HEK293T (cell line): ENCODE results near the gene KRR1.

Source experiments
- BHLHE40 ChIP-seq: fragments of 450-650 bp; IDR thresholded peaks from 2 replicates; pipeline ENCODE4 v1.6.1; 2016; ENCODE audit warnings: mild to moderate bottlenecking, moderate library complexity, borderline replicate concordance
- FOXA1 ChIP-seq: fragments of 450-650 bp; IDR thresholded peaks from 2 replicates; pipeline ENCODE4 v1.6.1; 2016; ENCODE audit warnings: mild to moderate bottlenecking
- FOXK2 ChIP-seq: fragments of 450-650 bp; IDR thresholded peaks from 2 replicates; pipeline ENCODE4 v1.6.1; 2016; ENCODE audit warnings: mild to moderate bottlenecking
- FOXM1 ChIP-seq: fragments of 450-650 bp; IDR thresholded peaks from 2 replicates; pipeline ENCODE4 v1.6.1; 2017; ENCODE audit warnings: mild to moderate bottlenecking, borderline replicate concordance
- HDGF ChIP-seq: fragments of 450-650 bp; IDR thresholded peaks from 2 replicates; pipeline ENCODE4 v1.6.1; 2017; ENCODE audit warnings: antibody characterized with exemption, borderline replicate concordance
- L3MBTL2 ChIP-seq: fragments of 450-650 bp; conservative IDR thresholded peaks from 2 replicates; pipeline ENCODE4 v1.6.1; 2016; ENCODE audit warnings: mild to moderate bottlenecking
- NFRKB ChIP-seq: fragments of 450-650 bp; IDR thresholded peaks from 2 replicates; pipeline ENCODE4 v1.6.1; 2016; ENCODE audit warnings: mild to moderate bottlenecking, moderate library complexity
- PKNOX1 ChIP-seq: fragments of 450-650 bp; IDR thresholded peaks from 2 replicates; pipeline ENCODE4 v1.6.1; 2016
- SP1 ChIP-seq: fragments of 450-650 bp; IDR thresholded peaks from 2 replicates; pipeline ENCODE4 v1.6.1; 2017
- SUZ12 ChIP-seq: fragments of 450-650 bp; IDR thresholded peaks from 2 replicates; pipeline ENCODE4 v1.6.1; 2016; ENCODE audit warnings: mild to moderate bottlenecking
- ZNF384 ChIP-seq: fragments of 450-650 bp; IDR thresholded peaks from 2 replicates; pipeline ENCODE4 v1.6.1; 2016

GRCh38 chr12:75528272-75528671 is 16.9 kb upstream of the KRR1 start:
- TF ChIP-seq HDGF (no peak), FOXM1 (no peak), L3MBTL2 (no peak), FOXK2 (no peak), BHLHE40 (no peak), ZNF384 (no peak), NFRKB (no peak), SUZ12 (no peak), FOXA1 (no peak), PKNOX1 (no peak), SP1 (no peak)
